Cardiac muscle cell (in vitro differentiated cells and primary cell): Measurements from ENCODE around the gene KCTD19. TPM values are rescaled to one million over a fixed set of nuclear protein-coding genes. Genes with fewer than 3 reads are reported as not detected.

ENCODE experiments used
- DNase-seq, 2 donors: peaks; one replicate each; pipeline versions ENCODE4 v3.0.0 to v3.0.0-alpha.2; 2010 to 2017; ENCODE audit warnings: low read depth in 1 of 2, low spot score in 1 of 2
- H3K27ac ChIP-seq: fragments of 200-600 bp; sonication (generic); 2 replicates; pipeline ENCODE4 v1.5.1; 2016
- H3K27me3 ChIP-seq: fragments of 200-600 bp; sonication (generic); 2 replicates; pipeline ENCODE4 v1.6.0; 2016; ENCODE audit warnings: control low read depth
- H3K36me3 ChIP-seq: fragments of 200-600 bp; sonication (generic); 2 replicates; pipeline ENCODE4 v1.5.1; 2016; ENCODE audit warnings: control low read depth
- H3K4me1 ChIP-seq: fragments of 200-600 bp; sonication (generic); 2 replicates; pipeline ENCODE4 v1.8.1; 2017; ENCODE audit warnings: low read depth, mild to moderate bottlenecking, mixed run types
- H3K4me3 ChIP-seq: fragments of 200-600 bp; sonication (generic); 2 replicates; pipeline ENCODE4 v1.5.1; 2016; ENCODE audit warnings: mild to moderate bottlenecking
- H3K9me3 ChIP-seq: fragments of 200-600 bp; sonication (generic); 2 replicates; pipeline ENCODE4 v1.5.1; 2017; ENCODE audit warnings: low read depth, mild to moderate bottlenecking, control low read depth
- CTCF ChIP-seq: IDR thresholded peaks from 2 replicates; pipeline ENCODE4 v1.5.1; 2012; ENCODE audit warnings: low read depth, mild to moderate bottlenecking, low read length
- polyA plus RNA-seq: library from polyadenylated mRNA; unstranded; fragments of >200 nt; fragmentation: Nextera tagmentation; extraction: Ambion mirVana; gene quantifications from 2 replicates; pipeline ENCODE4 v1.2.1, GENCODE V29; 2016
- total RNA-seq: library from RNA; depleted of rRNA; stranded (reverse); fragments of >200 nt; gene quantifications from 2 replicates; pipeline ENCODE4 v1.2.3, GENCODE V29; 2016

Gene KCTD19
- total and polyA plus RNA-seq, 2 experiments from 2014 or later: 1.9 TPM; not detected in 1

- H3K4me3 ChIP-seq: no peak overlapping the region
- H3K27ac ChIP-seq: no peak overlapping the region
- DNase-seq: peak in 1 of 2 donors; percentile 77
- no peaks in the 10 kb centered on the region for H3K4me1 ChIP-seq
- no peak for TF ChIP-seq CTCF
- H3K36me3 ChIP-seq: peaks cover 5% of the 10 kb centered on the region
- no peaks in the 10 kb centered on the region for H3K27me3 ChIP-seq
- H3K9me3 ChIP-seq: no peaks in the 10 kb centered on the region
These were observed 85.3 kb downstream of the KCTD19 start for GRCh38 chr16:67241008-67241900.

GRCh38 chr16:67240506-67240905, 86.0 kb downstream of the KCTD19 start:
- Histone ChIP-seq H3K9me3 (no peaks in the 10 kb centered on the region), H3K4me3 (no peak overlapping the region), H3K36me3 (peaks cover 5% of the 10 kb centered on the region), H3K4me1 (no peaks in the 10 kb centered on the region), H3K27me3 (no peaks in the 10 kb centered on the region), H3K27ac (no peak overlapping the region)
- no peak for DNase-seq
- no peak for TF ChIP-seq CTCF

Other genes with a start within 250 kb of the KCTD19 start
- 10.3 and 10.8 TPM in 2 replicates for gene PHAF1, start 216.8 kb downstream of the KCTD19 start, total RNA-seq
- gene PHAF1, start 216.8 kb downstream of the KCTD19 start, polyA plus RNA-seq: 18.1 and 18.4 TPM in 2 replicates
- 28.0 and 34.7 TPM in 2 replicates for gene B3GNT9, start 175.7 kb downstream of the KCTD19 start, total RNA-seq
- gene B3GNT9, start 175.7 kb downstream of the KCTD19 start, polyA plus RNA-seq: 18.0 and 30.4 TPM in 2 replicates
- gene TRADD, start 166.8 kb downstream of the KCTD19 start, total RNA-seq: 5.4 and 12.2 TPM in 2 replicates
- gene TRADD, start 166.8 kb downstream of the KCTD19 start, polyA plus RNA-seq: 6.7 and 11.9 TPM in 2 replicates
- 8.7 and 9.0 TPM in 2 replicates for gene FBXL8, start 166.8 kb downstream of the KCTD19 start, total RNA-seq
- 6.8 and 9.3 TPM in 2 replicates for gene FBXL8, start 166.8 kb downstream of the KCTD19 start, polyA plus RNA-seq
- gene HSF4, start 162.0 kb downstream of the KCTD19 start, total RNA-seq: 0.63 and 7.9 TPM in 2 replicates
- 1.7 and 2.6 TPM in 2 replicates for gene HSF4, start 162.0 kb downstream of the KCTD19 start, polyA plus RNA-seq
- 33.7 and 40.6 TPM in 2 replicates for gene NOL3, start 156.2 kb downstream of the KCTD19 start, total RNA-seq
- gene NOL3, start 156.2 kb downstream of the KCTD19 start, polyA plus RNA-seq: 19.4 and 31.1 TPM in 2 replicates
- gene MATCAP1, start 142.8 kb downstream of the KCTD19 start, total RNA-seq: 57.8 and 78.1 TPM in 2 replicates
- gene MATCAP1, start 142.8 kb downstream of the KCTD19 start, polyA plus RNA-seq: 47.8 and 53.7 TPM in 2 replicates
- 2.9 and 3.7 TPM in 2 replicates for gene EXOC3L1, start 136.6 kb downstream of the KCTD19 start, total RNA-seq
- gene EXOC3L1, start 136.6 kb downstream of the KCTD19 start, polyA plus RNA-seq: 2.8 and 4.3 TPM in 2 replicates
- gene E2F4, start 134.6 kb downstream of the KCTD19 start, total RNA-seq: 85.2 and 99.4 TPM in 2 replicates
- gene E2F4, start 134.6 kb downstream of the KCTD19 start, polyA plus RNA-seq: 66.2 and 68.0 TPM in 2 replicates
- gene ELMO3, start 127.6 kb downstream of the KCTD19 start, total RNA-seq: 0.28 and 1.1 TPM in 2 replicates
- gene ELMO3, start 127.6 kb downstream of the KCTD19 start, polyA plus RNA-seq: 0.15 and 0.97 TPM in 2 replicates
- 29.6 and 30.2 TPM in 2 replicates for gene TMEM208, start 99.6 kb downstream of the KCTD19 start, total RNA-seq
- gene TMEM208, start 99.6 kb downstream of the KCTD19 start, polyA plus RNA-seq: 64.5 and 89.0 TPM in 2 replicates
- gene FHOD1, start 79.3 kb downstream of the KCTD19 start, total RNA-seq: 12.0 and 17.9 TPM in 2 replicates
- 18.5 and 21.7 TPM in 2 replicates for gene FHOD1, start 79.3 kb downstream of the KCTD19 start, polyA plus RNA-seq
- gene SLC9A5, start 77.8 kb downstream of the KCTD19 start, total RNA-seq: 1.6 and 4.6 TPM in 2 replicates
- gene SLC9A5, start 77.8 kb downstream of the KCTD19 start, polyA plus RNA-seq: 4.5 and 8.4 TPM in 2 replicates
- 3.6 and 6.8 TPM in 2 replicates for gene PLEKHG4, start 47.2 kb downstream of the KCTD19 start, total RNA-seq
- 1.0 and 5.2 TPM in 2 replicates for gene PLEKHG4, start 47.2 kb downstream of the KCTD19 start, polyA plus RNA-seq
- gene LRRC36, start 74 bp upstream of the KCTD19 start, total RNA-seq: 0.11 and 0.45 TPM in 2 replicates
- gene LRRC36, start 74 bp upstream of the KCTD19 start, polyA plus RNA-seq: 0.75 TPM in 1 of 2 replicates, not detected in the other
- gene TPPP3, start 66.8 kb upstream of the KCTD19 start, total RNA-seq: 2.5 and 4.6 TPM in 2 replicates
- gene TPPP3, start 66.8 kb upstream of the KCTD19 start, polyA plus RNA-seq: 6.2 and 7.2 TPM in 2 replicates
- 17.4 and 18.7 TPM in 2 replicates for gene ZDHHC1, start 89.7 kb upstream of the KCTD19 start, total RNA-seq
- gene ZDHHC1, start 89.7 kb upstream of the KCTD19 start, polyA plus RNA-seq: 19.1 and 22.4 TPM in 2 replicates
- gene HSD11B2, start 104.4 kb upstream of the KCTD19 start, total RNA-seq: 0.28 and 0.36 TPM in 2 replicates
- gene HSD11B2, start 104.4 kb upstream of the KCTD19 start, polyA plus RNA-seq: 0.26 and 0.84 TPM in 2 replicates
- 74.5 and 140 TPM in 2 replicates for gene ATP6V0D1, start 154.4 kb upstream of the KCTD19 start, total RNA-seq
- gene ATP6V0D1, start 154.4 kb upstream of the KCTD19 start, polyA plus RNA-seq: 139 and 203 TPM in 2 replicates
- not detected in 2 replicates for gene AGRP, start 156.8 kb upstream of the KCTD19 start, total RNA-seq
- gene AGRP, start 156.8 kb upstream of the KCTD19 start, polyA plus RNA-seq: 0.71 TPM in 1 of 2 replicates, not detected in the other
- 27.3 and 35.7 TPM in 2 replicates for gene RIPOR1, start 202.1 kb upstream of the KCTD19 start, total RNA-seq
- gene RIPOR1, start 202.1 kb upstream of the KCTD19 start, polyA plus RNA-seq: 29.5 and 46.3 TPM in 2 replicates
- 25.2 and 33.9 TPM in 2 replicates for gene CTCF, start 235.8 kb upstream of the KCTD19 start, total RNA-seq
- gene CTCF, start 235.8 kb upstream of the KCTD19 start, polyA plus RNA-seq: 37.6 and 38.0 TPM in 2 replicates